Psoas muscle (tissue), 8 donors: ENCODE data around the gene B3GALT6. TPM values are rescaled to one million over a fixed set of nuclear protein-coding genes. Genes with fewer than 3 reads are reported as not detected.

ENCODE experiments used
- ATAC-seq, 4 donors: fragments of 200-7000 bp; cut with Tn5 transposase; one replicate each; pipeline ENCODE4 v1.9.1; 2020; ENCODE audit warnings: moderate library complexity in 3 of 4, mild to moderate bottlenecking in 2 of 4
- DNase-seq, 2 donors: peaks; one replicate each; pipeline ENCODE4 v3.0.0-alpha.2; 2020
- H3K27ac ChIP-seq: fragments of 200-600 bp; one replicate; pipeline ENCODE4 v1.8.0; 2022
- H3K27me3 ChIP-seq, 3 donors: fragments of 200-600 bp in 1 of 3; one replicate each; pipeline versions ENCODE4 v1.6.1 to v1.8.0; 2013 to 2022; ENCODE audit warnings: low read length in 2 of 3, mild to moderate bottlenecking in 2 of 3, moderate library complexity in 1 of 3; ENCODE audit not compliant: insufficient read depth in 3 of 3
- H3K36me3 ChIP-seq, 2 donors: fragments of 200-600 bp in 1 of 2; one replicate each; pipeline versions ENCODE4 v1.6.1 to v1.8.0; 2013 to 2022; ENCODE audit warnings: low read depth in 1 of 2, mild to moderate bottlenecking in 1 of 2, moderate library complexity in 1 of 2; ENCODE audit not compliant: insufficient read depth in 1 of 2
- H3K4me1 ChIP-seq: fragments of 200-600 bp; one replicate; pipeline ENCODE4 v1.8.0; 2022
- H3K4me3 ChIP-seq: fragments of 200-600 bp; one replicate; pipeline ENCODE4 v1.8.0; 2022; ENCODE audit warnings: mild to moderate bottlenecking
- H3K9me3 ChIP-seq: fragments of 200-600 bp; one replicate; pipeline ENCODE4 v1.8.0; 2022
- CTCF ChIP-seq: fragments of 200-600 bp; IDR thresholded peaks from one replicate; pipeline ENCODE4 v1.8.0; 2022; ENCODE audit warnings: antibody characterized with exemption
- WGBS, 3 donors: extraction: QIAGEN DNeasy Blood & Tissue Kit; methylation state at CpG; one replicate each; pipeline versions ENCODE4 v1.1.6 to v1.1.7; 2013; 5-methylcytosine and 5-hydroxymethylcytosine counted together
- intact Hi-C, 2 donors: fragments of 100-400 bp; cut with DNase I; formaldehyde crosslinking; loops; one replicate each; pipeline versions ENCODE4 v1.11.0 to v1.14.2; 2022
- polyA plus RNA-seq, 3 donors: library from polyadenylated mRNA; stranded (reverse); fragments of 200-250 nt; gene quantifications; one replicate each; pipeline ENCODE4 v1.2.3, GENCODE V29; 2013
- total RNA-seq, 4 donors: library from RNA; stranded (reverse); fragmentation: NEBNext Ultra II Directional in 2 of 4; extraction: Animal tissue kit (Norgen Biotek cat#: 25700) in 2 of 4; gene quantifications; one replicate each; pipeline versions ENCODE4 v1.2.1 to v1.2.4, GENCODE V29; 2021 to 2023
- donor health status: healthy with polysubstance abuse.
- donor health status: DM: no; HTN: no; CAD: no; lungs with moderate emphysema.
- donor health status: Bipolar disorder and iron deficiency.
- donor health status: healthy.
- donor health status: DM: yes; HTN: yes; CAD: no.
- donor health status: DM: no; HTN: no; CAD: no.
- donor health status: DM: no; HTN: no; CAD: no.
- donor health status: DM: yes; HTN: yes; CAD: no.

Gene B3GALT6
- total and polyA plus RNA-seq, 7 donors: 7.7 to 30.3 (median 11.4) TPM

- TF ChIP-seq CTCF: no peak
- intact Hi-C loops: no loop called here
Observed at GRCh38 chr1:1239227-1239613, 7.2 kb downstream of the B3GALT6 start.

GRCh38 chr1:1239614-1240347 lies 7.7 kb downstream of the B3GALT6 start:
- no peak for DNase-seq
- intact Hi-C loops: no loop called here
- no peak for ATAC-seq
- no peaks in the 10 kb centered on the region for H3K36me3 ChIP-seq
- WGBS, 3 donors: 16 to 25% (median 24%) methylated on average over 28 to 30 of the region's 30 CpGs
- H3K9me3 ChIP-seq: no peaks in the 10 kb centered on the region
- H3K27ac ChIP-seq: no peak overlapping the region
- no peak for TF ChIP-seq CTCF
- peaks cover 0 to 16% (median 15%) of the 10 kb centered on the region in 3 donors for H3K27me3 ChIP-seq
- no peaks in the 10 kb centered on the region for H3K4me1 ChIP-seq
- no peak overlapping the region for H3K4me3 ChIP-seq

More at GRCh38 chr1:1239227-1239613, 7.2 kb downstream of the B3GALT6 start:
- H3K27me3 ChIP-seq: peaks cover 0 to 16% (median 15%) of the 10 kb centered on the region in 3 donors
- no peaks in the 10 kb centered on the region for H3K4me1 ChIP-seq
- no peak overlapping the region for H3K4me3 ChIP-seq
- H3K36me3 ChIP-seq: no peaks in the 10 kb centered on the region
- no peak for DNase-seq
- WGBS, 3 donors: 39 to 48% (median 41%) methylated on average over 10 to 15 of the region's 15 CpGs
- no peak overlapping the region for H3K27ac ChIP-seq
- H3K9me3 ChIP-seq: no peaks in the 10 kb centered on the region
- ATAC-seq: no peak

DNA sequence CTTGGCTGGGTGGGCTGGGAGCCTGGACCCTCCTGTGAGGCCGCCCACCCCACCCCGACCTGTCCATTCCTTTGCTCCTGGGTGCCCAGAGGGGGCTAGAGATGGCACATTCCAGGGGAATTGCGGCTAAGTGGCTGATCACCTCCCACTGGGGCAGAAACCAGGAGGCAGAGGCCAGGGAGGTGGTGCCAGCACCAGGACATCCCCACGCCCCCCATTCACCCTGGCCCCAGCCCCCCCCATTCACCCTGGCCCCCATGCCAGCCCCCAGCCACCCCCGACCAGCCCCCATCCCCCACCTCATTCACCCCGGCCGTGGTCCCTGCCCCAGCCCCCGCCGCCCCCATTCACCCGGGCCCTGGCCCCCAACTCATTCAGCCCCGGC lies 8.3 kb downstream of the B3GALT6 start:
- no peak for DNase-seq
- H3K27ac ChIP-seq: no peak overlapping the region
- WGBS, 3 donors: 51 to 73% (median 62%) methylated on average over 3 to 11 of the region's 11 CpGs
- H3K4me3 ChIP-seq: no peak overlapping the region
- intact Hi-C loops: no loop called here
- H3K9me3 ChIP-seq: no peaks in the 10 kb centered on the region
- H3K4me1 ChIP-seq: no peaks in the 10 kb centered on the region
- peaks cover 0 to 18% (median 16%) of the 10 kb centered on the region in 3 donors for H3K27me3 ChIP-seq
- no peak for TF ChIP-seq CTCF
- H3K36me3 ChIP-seq: no peaks in the 10 kb centered on the region
- ATAC-seq: no peak

DNA sequence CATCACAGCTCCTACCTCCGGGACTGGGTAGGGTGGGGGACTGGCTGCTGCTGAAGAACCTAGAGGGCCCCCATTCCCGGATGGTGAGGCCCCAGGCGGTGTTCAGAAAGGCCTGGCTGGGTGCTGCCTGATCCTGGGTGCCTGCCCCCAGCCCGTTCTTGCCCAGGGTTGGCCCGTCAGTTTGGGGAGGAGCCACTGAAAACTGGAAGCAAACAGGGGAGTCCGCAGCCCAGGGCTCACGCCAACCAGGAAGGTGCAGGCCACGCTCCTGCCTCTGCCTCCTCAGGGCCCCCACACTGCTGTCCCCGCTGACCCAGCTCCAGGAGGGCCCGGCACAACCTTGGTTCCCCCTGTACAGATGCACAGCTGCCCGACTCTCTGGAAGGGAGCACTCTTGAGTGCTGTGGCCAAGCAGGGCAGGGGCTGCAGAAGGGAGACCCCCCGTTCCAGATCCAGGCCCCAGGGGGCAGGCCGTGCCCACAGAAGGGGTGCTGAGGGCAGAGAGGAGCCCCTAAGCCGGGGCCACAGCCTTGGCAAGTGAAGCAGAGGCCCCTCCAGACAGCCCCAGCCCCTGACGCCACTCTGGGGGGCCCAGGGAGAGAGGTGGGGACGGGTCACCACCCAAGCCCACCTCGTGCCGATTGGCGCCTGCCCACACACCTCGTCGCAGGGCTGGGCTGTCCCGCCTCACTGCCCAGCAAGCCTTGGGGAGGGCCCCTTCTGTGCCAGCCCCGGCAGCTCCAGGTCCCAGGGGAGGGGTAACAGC lies 9.0 kb downstream of the B3GALT6 start:
- 49 to 56% (median 53%) methylated on average over 17 to 23 of the region's 23 CpGs for WGBS, 3 donors
- DNase-seq: no peak
- H3K4me3 ChIP-seq: no peak overlapping the region
- peaks cover 0 to 23% (median 23%) of the 10 kb centered on the region in 3 donors for H3K27me3 ChIP-seq
- no peaks in the 10 kb centered on the region for H3K9me3 ChIP-seq
- no peaks in the 10 kb centered on the region for H3K36me3 ChIP-seq
- no peak overlapping the region for H3K27ac ChIP-seq
- intact Hi-C loops: no loop called here
- no peak for ATAC-seq
- H3K4me1 ChIP-seq: no peaks in the 10 kb centered on the region
- TF ChIP-seq CTCF: no peak
